ENCODE measurements around the gene NFATC2IP. TPM values are rescaled to one million over a fixed set of nuclear protein-coding genes. Genes with fewer than 3 reads are reported as not detected.

The NFATC2IP gene
- total and polyA plus RNA-seq, 2 of the 8 experiments (the other 6 are each of a cell fraction or from before 2014, with no cell fraction given): 54.4 to 71.5 TPM

- Histone ChIP-seq H3K4ac (replicated peaks; ENCODE audit: insufficient read length, low read depth, low read length) (no peak overlapping the region), H3K36me3 (ENCODE audit: control insufficient read depth in 2 of 4, insufficient read depth in 4 of 4, low read length in 3 of 4) (no peaks in the 10 kb centered on the region), H2BK120ac (replicated peaks; ENCODE audit: low read depth, low read length) (no peak overlapping the region), H2BK12ac (ENCODE audit: low read depth, low read length) (no peak overlapping the region), H2BK15ac (ENCODE audit: low read length) (no peak overlapping the region), H3K9ac (replicated peaks in 1 of 4; ENCODE audit: extremely low read depth in 1 of 4, low read depth in 3 of 4, low read length in 3 of 4) (no peak overlapping the region), H3K4me3 (ENCODE audit: extremely low read depth in 1 of 4, insufficient read depth in 2 of 4, low read depth in 3 of 4, low read length in 4 of 4) (no peak overlapping the region), H3K79me1 (ENCODE audit: low read depth, low read length) (no peaks in the 10 kb centered on the region), H3K56ac (replicated peaks; ENCODE audit: insufficient read length, low read depth, low read length) (no peak overlapping the region), H2BK5ac (ENCODE audit: low read depth, low read length) (no peak overlapping the region), H3K4me2 (ENCODE audit: insufficient read depth in 1 of 2, low read depth in 2 of 2, low read length in 2 of 2) (peak overlapping the region in 1 of 2 experiments; percentile 59; a peak in 1 of 4 replicates), H3K27ac (ENCODE audit: low read depth, low read length) (no peak overlapping the region), H3K9me3 (ENCODE audit: insufficient read depth in 2 of 2, low read depth in 1 of 2, low read length in 1 of 2) (no peaks in the 10 kb centered on the region), H4K8ac (ENCODE audit: extremely low read depth, insufficient read depth, low read length) (peak overlapping the region; percentile 87; the same call in 1 of the 2 replicates), H2AK5ac (ENCODE audit: low read depth, low read length) (no peak overlapping the region), H2BK20ac (ENCODE audit: low read length) (no peak overlapping the region), H3K14ac (ENCODE audit: insufficient read length) (no peak overlapping the region), H3K27me3 (replicated peaks in 1 of 4; ENCODE audit: control insufficient read depth in 3 of 4, extremely low read depth in 1 of 4, insufficient read depth in 3 of 4, low read length in 3 of 4) (no peaks in the 10 kb centered on the region), H3K18ac (ENCODE audit: extremely low read depth, low read length) (no peak overlapping the region), H3K79me2 (ENCODE audit: control insufficient read depth in 1 of 2, insufficient read depth in 2 of 2, low read length in 2 of 2) (no peaks in the 10 kb centered on the region), H2AFZ (ENCODE audit: low read length) (no peak overlapping the region), H3K4me1 (replicated peaks in 1 of 4; ENCODE audit: control insufficient read depth in 3 of 4, insufficient read depth in 4 of 4, low read length in 3 of 4) (no peaks in the 10 kb centered on the region; a peak in 1 of 7 replicates), H4K91ac (replicated peaks; ENCODE audit: insufficient read length, low read length) (no peak overlapping the region), H4K20me1 (replicated peaks in 1 of 2; ENCODE audit: control insufficient read depth in 1 of 2, insufficient read depth in 2 of 2, low read length in 2 of 2) (no peaks in the 10 kb centered on the region), H3K23me2 (ENCODE audit: low read depth, low read length) (peaks cover 2% of the 10 kb centered on the region; the same call in 1 of the 2 replicates), H4K5ac (ENCODE audit: insufficient read length, low read depth, low read length) (no peak overlapping the region), H3K23ac (ENCODE audit: insufficient read length) (no peak overlapping the region)
- TF ChIP-seq RAD21 (IDR thresholded peaks at IDR 0.05 in 1 of 2, conservative IDR thresholded peaks at IDR 0.05 in 1 of 2; ENCODE audit: low read depth in 2 of 2, low read length in 2 of 2) (no peak), SIRT6 (IDR thresholded peaks at IDR 0.05; ENCODE audit: low read length) (no peak), NANOG (IDR thresholded peaks at IDR 0.05; ENCODE audit: insufficient read depth, low read depth, low read length, poor library complexity, severe bottlenecking) (no peak), GTF2F1 (IDR thresholded peaks at IDR 0.05; ENCODE audit: borderline replicate concordance, low read depth, low read length) (no peak), RBBP5 (IDR thresholded peaks at IDR 0.05; ENCODE audit: borderline replicate concordance, low read depth, low read length) (no peak)
- ChIA-PET POLR2A (ENCODE audit: partially characterized antibody) (interaction anchor here (0.9 to 3.3 kb wide), 7 partner anchors 9 to 115 kb away, joined by 3 to 23 read pairs (median 7); partner anchors contain the start of genes ATXN2L, RABEP2 and SH2B1), CTCF (ENCODE audit: partially characterized antibody) (interaction anchor here (0.6 to 1.8 kb wide), 9 partner anchors 8 to 81 kb away, joined by 3 to 16 read pairs (median 3); no protein-coding TSS in a partner anchor)
- DNase-seq (ENCODE audit: low read depth in 1 of 2, low spot score in 2 of 2) (no peak), FAIRE-seq (no peak)
- WGBS, 2 experiments (ENCODE audit: extremely low coverage in 1 of 2, insufficient coverage in 1 of 2, insufficient read length in 1 of 2, insufficient replicate concordance in 2 of 2, low coverage in 1 of 2, low lambda C conversion rate in 2 of 2, missing lambda C conversion rate in 1 of 2): 83% methylated on average over 23 of the region's 26 CpGs; no CpG with 5 or more reads in 1 of the 2 experiments
Observed at GRCh38 chr16:28936784-28937155, 14.0 kb upstream of the NFATC2IP start.

Data from H1 (cell line).